SU-DHL-6 (cell line): ENCODE results near the gene DIP2C.

ENCODE experiments used
- H2AFZ ChIP-seq: fragments of 200-600 bp; sonication (generic); 2 replicates; pipeline ENCODE4 v1.6.1; 2014; ENCODE audit warnings: low read depth, mild to moderate bottlenecking, moderate library complexity, mixed read lengths, antibody characterized with exemption, low read length; ENCODE audit not compliant: severe bottlenecking
- H3F3A ChIP-seq: fragments of 200-600 bp; shearing (Covaris generic); 2 replicates; pipeline ENCODE4 v1.6.0; 2016; ENCODE audit warnings: antibody characterized with exemption, mild to moderate bottlenecking; ENCODE audit not compliant: insufficient read depth
- H3K27ac ChIP-seq: fragments of 200-600 bp; sonication (generic); 2 replicates; pipeline ENCODE4 v1.5.1; 2016; ENCODE audit warnings: low read depth, mild to moderate bottlenecking, low read length, moderate library complexity, mixed read lengths
- H3K27me3 ChIP-seq: fragments of 200-600 bp; sonication (generic), shearing (Covaris generic); 2 replicates; pipeline ENCODE4 v1.6.0; 2014; ENCODE audit warnings: mild to moderate bottlenecking, low read length
- H3K36me3 ChIP-seq: fragments of 200-600 bp; sonication (generic); 2 replicates; pipeline ENCODE4 v1.6.1; 2014; ENCODE audit warnings: mild to moderate bottlenecking, low read length, mixed read lengths
- H3K4me2 ChIP-seq: fragments of 300-600, 200-600 bp; shearing (Covaris generic), sonication (generic); 2 replicates; pipeline ENCODE4 v1.6.0; 2014; ENCODE audit warnings: low read length, low read depth, mild to moderate bottlenecking; ENCODE audit not compliant: poor library complexity, severe bottlenecking
- H3K4me3 ChIP-seq: fragments of 200-600 bp; sonication (generic); 2 replicates; pipeline ENCODE4 v1.5.1; 2014; ENCODE audit warnings: antibody characterized with exemption, low read length, mild to moderate bottlenecking, mixed read lengths; ENCODE audit not compliant: insufficient read depth, poor library complexity, severe bottlenecking
- H3K79me2 ChIP-seq: fragments of 200-600 bp; sonication (generic); 2 replicates; pipeline ENCODE4 v1.6.1; 2014; ENCODE audit warnings: mild to moderate bottlenecking, low read length, moderate library complexity; ENCODE audit not compliant: insufficient read depth
- H3K9ac ChIP-seq: fragments of 200-600 bp; sonication (generic); 2 replicates; pipeline ENCODE4 v1.7.0; 2014; ENCODE audit warnings: mild to moderate bottlenecking, low read length
- H3K9me2 ChIP-seq: fragments of 200-600 bp; sonication (generic); replicated peaks from 2 replicates; pipeline ENCODE4 v1.6.1; 2014; ENCODE audit warnings: low read length; ENCODE audit not compliant: insufficient read depth
- H3K9me3 ChIP-seq: fragments of 200-600 bp; sonication (generic); 2 replicates; pipeline ENCODE4 v1.6.1; 2014; ENCODE audit warnings: low read length, mixed read lengths; ENCODE audit not compliant: insufficient read depth
- H4K20me1 ChIP-seq: fragments of 200-600 bp; sonication (generic); 2 replicates; pipeline ENCODE4 v1.6.1; 2014; ENCODE audit warnings: low read depth, mild to moderate bottlenecking, antibody characterized with exemption, low read length, moderate library complexity, mixed read lengths
- CTCF ChIP-seq: fragments of 200-600 bp; sonication (generic); IDR thresholded peaks from one replicate; pipeline ENCODE4 v1.5.1; 2017; ENCODE audit warnings: antibody characterized with exemption, mild to moderate bottlenecking, low read length, moderate library complexity; ENCODE audit not compliant: insufficient read depth, poor library complexity, severe bottlenecking
- EZH2phosphoT487 ChIP-seq: fragments of 200-600 bp; sonication (generic), shearing (Covaris generic); conservative IDR thresholded peaks from 2 replicates; pipeline ENCODE4 v1.6.1; 2018; ENCODE audit warnings: mild to moderate bottlenecking, antibody characterized with exemption, low read length, moderate library complexity, mixed read lengths

DIP2C gene

GRCh38 chr10:651692-652091 lies 37.8 kb downstream of the DIP2C start:
- H2AFZ ChIP-seq: no peak overlapping the region
- no peaks in the 10 kb centered on the region for H4K20me1 ChIP-seq
- no peaks in the 10 kb centered on the region for H3K9me2 ChIP-seq
- TF ChIP-seq CTCF: no peak
- TF ChIP-seq EZH2phosphoT487: no peak
- H3K27ac ChIP-seq: no peak overlapping the region
- no peak overlapping the region for H3K9ac ChIP-seq
- H3K4me2 ChIP-seq: no peak overlapping the region
- no peaks in the 10 kb centered on the region for H3K79me2 ChIP-seq
- H3F3A ChIP-seq: no peaks in the 10 kb centered on the region
- H3K27me3 ChIP-seq: no peaks in the 10 kb centered on the region
- H3K36me3 ChIP-seq: no peaks in the 10 kb centered on the region
- no peaks in the 10 kb centered on the region for H3K9me3 ChIP-seq
- no peak overlapping the region for H3K4me3 ChIP-seq

GRCh38 chr10:650886-651615 lies 38.4 kb downstream of the DIP2C start:
- Histone ChIP-seq H3K9me3 (no peaks in the 10 kb centered on the region), H3K4me2 (no peak overlapping the region), H2AFZ (no peak overlapping the region), H3K27me3 (no peaks in the 10 kb centered on the region), H3K79me2 (no peaks in the 10 kb centered on the region), H3F3A (no peaks in the 10 kb centered on the region), H4K20me1 (no peaks in the 10 kb centered on the region), H3K36me3 (no peaks in the 10 kb centered on the region), H3K9ac (no peak overlapping the region), H3K27ac (no peak overlapping the region), H3K4me3 (no peak overlapping the region), H3K9me2 (no peaks in the 10 kb centered on the region)
- TF ChIP-seq EZH2phosphoT487: no peak
- TF ChIP-seq CTCF: no peak

- Histone ChIP-seq H3K9me3 (no peaks in the 10 kb centered on the region), H3K27me3 (no peaks in the 10 kb centered on the region), H3K79me2 (no peaks in the 10 kb centered on the region), H4K20me1 (no peaks in the 10 kb centered on the region), H2AFZ (no peak overlapping the region), H3K36me3 (no peaks in the 10 kb centered on the region), H3K4me2 (no peak overlapping the region), H3F3A (no peaks in the 10 kb centered on the region), H3K9me2 (no peaks in the 10 kb centered on the region), H3K9ac (no peak overlapping the region), H3K4me3 (no peak overlapping the region), H3K27ac (no peak overlapping the region)
- TF ChIP-seq CTCF (no peak), EZH2phosphoT487 (no peak)
Observed at GRCh38 chr10:650441-650851, 39.0 kb downstream of the DIP2C start.
